ENCODE results near the gene ANKRD13A.

ANKRD13A gene

GRCh38 chr12:110024051-110024450, 24.8 kb downstream of the ANKRD13A start:
- no peak for TF ChIP-seq CTCF (IDR thresholded peaks at IDR 0.05; ENCODE audit: insufficient read depth, low read depth, low read length, missing control alignments)
- H3K4me3 ChIP-seq (ENCODE audit: low read depth, low read length): no peak overlapping the region
- DNase-seq (ENCODE audit: low read depth): no peak

GRCh38 chr12:110028323-110028722, 29.1 kb downstream of the ANKRD13A start:
- no peak for TF ChIP-seq CTCF (IDR thresholded peaks at IDR 0.05; ENCODE audit: insufficient read depth, low read depth, low read length, missing control alignments)
- H3K4me3 ChIP-seq (ENCODE audit: low read depth, low read length): no peak overlapping the region
- DNase-seq (ENCODE audit: low read depth): no peak

- DNase-seq (ENCODE audit: low read depth): no peak
- no peak for TF ChIP-seq CTCF (IDR thresholded peaks at IDR 0.05; ENCODE audit: insufficient read depth, low read depth, low read length, missing control alignments)
- H3K4me3 ChIP-seq (ENCODE audit: low read depth, low read length): no peak overlapping the region
Observed at GRCh38 chr12:110029290-110029815, 30.1 kb downstream of the ANKRD13A start.

GRCh38 chr12:110033888-110034287, 34.7 kb downstream of the ANKRD13A start:
- no peak for DNase-seq (ENCODE audit: low read depth)
- TF ChIP-seq CTCF (IDR thresholded peaks at IDR 0.05; ENCODE audit: insufficient read depth, low read depth, low read length, missing control alignments): no peak

GRCh38 chr12:110035534-110036104, 36.4 kb downstream of the ANKRD13A start:
- no peak for TF ChIP-seq CTCF (IDR thresholded peaks at IDR 0.05; ENCODE audit: insufficient read depth, low read depth, low read length, missing control alignments)
- no peak for DNase-seq (ENCODE audit: low read depth)
- no peak overlapping the region for H3K4me3 ChIP-seq (ENCODE audit: low read depth, low read length)

More at GRCh38 chr12:110033888-110034287, 34.7 kb downstream of the ANKRD13A start:
- H3K4me3 ChIP-seq (ENCODE audit: low read depth, low read length): no peak overlapping the region

GRCh38 chr12:110037315-110037714, 38.1 kb downstream of the ANKRD13A start:
- no peak for DNase-seq (ENCODE audit: low read depth)
- TF ChIP-seq CTCF (IDR thresholded peaks at IDR 0.05; ENCODE audit: insufficient read depth, low read depth, low read length, missing control alignments): no peak

GRCh38 chr12:110038741-110039084, 39.5 kb downstream of the ANKRD13A start:
- DNase-seq (ENCODE audit: low read depth): no peak
- H3K4me3 ChIP-seq (ENCODE audit: low read depth, low read length): no peak overlapping the region
- TF ChIP-seq CTCF (IDR thresholded peaks at IDR 0.05; ENCODE audit: insufficient read depth, low read depth, low read length, missing control alignments): no peak

More at GRCh38 chr12:110037315-110037714, 38.1 kb downstream of the ANKRD13A start:
- H3K4me3 ChIP-seq (ENCODE audit: low read depth, low read length): no peak overlapping the region
